SU-DHL-6 (cell line): ENCODE measurements around the gene JAKMIP1.

Experiments
- H2AFZ ChIP-seq: fragments of 200-600 bp; sonication (generic); 2 replicates; pipeline ENCODE4 v1.6.1; 2014; ENCODE audit warnings: low read depth, mild to moderate bottlenecking, moderate library complexity, mixed read lengths, antibody characterized with exemption, low read length; ENCODE audit not compliant: severe bottlenecking
- H3F3A ChIP-seq: fragments of 200-600 bp; shearing (Covaris generic); 2 replicates; pipeline ENCODE4 v1.6.0; 2016; ENCODE audit warnings: antibody characterized with exemption, mild to moderate bottlenecking; ENCODE audit not compliant: insufficient read depth
- H3K27ac ChIP-seq: fragments of 200-600 bp; sonication (generic); 2 replicates; pipeline ENCODE4 v1.5.1; 2016; ENCODE audit warnings: low read depth, mild to moderate bottlenecking, low read length, moderate library complexity, mixed read lengths
- H3K27me3 ChIP-seq: fragments of 200-600 bp; sonication (generic), shearing (Covaris generic); 2 replicates; pipeline ENCODE4 v1.6.0; 2014; ENCODE audit warnings: mild to moderate bottlenecking, low read length
- H3K36me3 ChIP-seq: fragments of 200-600 bp; sonication (generic); 2 replicates; pipeline ENCODE4 v1.6.1; 2014; ENCODE audit warnings: mild to moderate bottlenecking, low read length, mixed read lengths
- H3K4me2 ChIP-seq: fragments of 300-600, 200-600 bp; shearing (Covaris generic), sonication (generic); 2 replicates; pipeline ENCODE4 v1.6.0; 2014; ENCODE audit warnings: low read length, low read depth, mild to moderate bottlenecking; ENCODE audit not compliant: poor library complexity, severe bottlenecking
- H3K4me3 ChIP-seq: fragments of 200-600 bp; sonication (generic); 2 replicates; pipeline ENCODE4 v1.5.1; 2014; ENCODE audit warnings: antibody characterized with exemption, low read length, mild to moderate bottlenecking, mixed read lengths; ENCODE audit not compliant: insufficient read depth, poor library complexity, severe bottlenecking
- H3K79me2 ChIP-seq: fragments of 200-600 bp; sonication (generic); 2 replicates; pipeline ENCODE4 v1.6.1; 2014; ENCODE audit warnings: mild to moderate bottlenecking, low read length, moderate library complexity; ENCODE audit not compliant: insufficient read depth
- H3K9ac ChIP-seq: fragments of 200-600 bp; sonication (generic); 2 replicates; pipeline ENCODE4 v1.7.0; 2014; ENCODE audit warnings: mild to moderate bottlenecking, low read length
- H3K9me2 ChIP-seq: fragments of 200-600 bp; sonication (generic); replicated peaks from 2 replicates; pipeline ENCODE4 v1.6.1; 2014; ENCODE audit warnings: low read length; ENCODE audit not compliant: insufficient read depth
- H3K9me3 ChIP-seq: fragments of 200-600 bp; sonication (generic); 2 replicates; pipeline ENCODE4 v1.6.1; 2014; ENCODE audit warnings: low read length, mixed read lengths; ENCODE audit not compliant: insufficient read depth
- H4K20me1 ChIP-seq: fragments of 200-600 bp; sonication (generic); 2 replicates; pipeline ENCODE4 v1.6.1; 2014; ENCODE audit warnings: low read depth, mild to moderate bottlenecking, antibody characterized with exemption, low read length, moderate library complexity, mixed read lengths
- EZH2phosphoT487 ChIP-seq: fragments of 200-600 bp; sonication (generic), shearing (Covaris generic); conservative IDR thresholded peaks from 2 replicates; pipeline ENCODE4 v1.6.1; 2018; ENCODE audit warnings: mild to moderate bottlenecking, antibody characterized with exemption, low read length, moderate library complexity, mixed read lengths
- TF ChIP-seq, protein P1 (sequence below): fragments of 200-600 bp; sonication (generic); IDR thresholded peaks from one replicate; pipeline ENCODE4 v1.5.1; 2017; ENCODE audit warnings: antibody characterized with exemption, mild to moderate bottlenecking, low read length, moderate library complexity; ENCODE audit not compliant: insufficient read depth, poor library complexity, severe bottlenecking

Gene JAKMIP1

DNA sequence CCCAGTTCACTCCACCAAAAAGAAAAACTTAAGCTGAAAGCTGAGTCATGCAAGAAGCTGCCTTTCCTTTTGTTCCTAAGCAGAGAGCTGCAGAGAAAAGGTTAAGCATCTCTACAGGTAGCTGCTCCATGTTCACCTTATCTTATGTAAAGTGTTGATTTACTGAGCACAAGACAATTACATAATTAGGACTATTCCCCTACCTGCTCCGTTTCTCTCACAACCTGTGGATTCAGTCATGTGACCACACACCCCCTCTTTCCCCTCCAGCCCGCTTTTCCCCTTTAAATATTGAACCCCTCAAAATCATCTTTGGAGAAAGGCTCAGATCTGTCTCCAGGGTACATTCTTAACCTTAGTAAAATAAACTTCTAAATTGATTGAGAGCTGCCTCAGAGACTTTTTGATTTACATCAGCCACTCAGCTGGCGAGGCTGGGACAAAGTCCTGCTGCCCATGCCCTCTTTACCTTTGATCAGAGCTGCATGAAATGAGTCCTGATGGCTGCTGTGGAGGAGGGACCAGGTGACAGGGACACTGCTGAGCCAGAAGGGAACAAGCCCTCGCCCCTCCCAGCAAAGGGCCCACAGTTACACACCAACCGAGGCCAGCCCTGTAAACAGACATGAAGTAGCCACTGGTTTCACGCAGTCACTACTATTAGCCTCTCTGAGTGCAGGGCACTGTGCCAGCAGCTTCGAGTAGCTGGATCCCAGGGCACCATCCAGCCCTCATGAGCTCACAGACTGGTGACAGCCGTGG, 128.2 kb downstream of the JAKMIP1 start:
- H3K9ac ChIP-seq: no peak overlapping the region
- no peak overlapping the region for H3K27ac ChIP-seq
- H2AFZ ChIP-seq: no peak overlapping the region
- H3F3A ChIP-seq: no peaks in the 10 kb centered on the region
- no peaks in the 10 kb centered on the region for H3K9me2 ChIP-seq
- no peaks in the 10 kb centered on the region for H3K79me2 ChIP-seq
- no peaks in the 10 kb centered on the region for H3K27me3 ChIP-seq
- no peaks in the 10 kb centered on the region for H3K9me3 ChIP-seq
- no peak overlapping the region for H3K4me3 ChIP-seq
- H3K4me2 ChIP-seq: no peak overlapping the region
- H4K20me1 ChIP-seq: no peaks in the 10 kb centered on the region
- TF ChIP-seq, protein P1, sequence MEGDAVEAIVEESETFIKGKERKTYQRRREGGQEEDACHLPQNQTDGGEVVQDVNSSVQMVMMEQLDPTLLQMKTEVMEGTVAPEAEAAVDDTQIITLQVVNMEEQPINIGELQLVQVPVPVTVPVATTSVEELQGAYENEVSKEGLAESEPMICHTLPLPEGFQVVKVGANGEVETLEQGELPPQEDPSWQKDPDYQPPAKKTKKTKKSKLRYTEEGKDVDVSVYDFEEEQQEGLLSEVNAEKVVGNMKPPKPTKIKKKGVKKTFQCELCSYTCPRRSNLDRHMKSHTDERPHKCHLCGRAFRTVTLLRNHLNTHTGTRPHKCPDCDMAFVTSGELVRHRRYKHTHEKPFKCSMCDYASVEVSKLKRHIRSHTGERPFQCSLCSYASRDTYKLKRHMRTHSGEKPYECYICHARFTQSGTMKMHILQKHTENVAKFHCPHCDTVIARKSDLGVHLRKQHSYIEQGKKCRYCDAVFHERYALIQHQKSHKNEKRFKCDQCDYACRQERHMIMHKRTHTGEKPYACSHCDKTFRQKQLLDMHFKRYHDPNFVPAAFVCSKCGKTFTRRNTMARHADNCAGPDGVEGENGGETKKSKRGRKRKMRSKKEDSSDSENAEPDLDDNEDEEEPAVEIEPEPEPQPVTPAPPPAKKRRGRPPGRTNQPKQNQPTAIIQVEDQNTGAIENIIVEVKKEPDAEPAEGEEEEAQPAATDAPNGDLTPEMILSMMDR: no peak
- no peak for TF ChIP-seq EZH2phosphoT487
- no peaks in the 10 kb centered on the region for H3K36me3 ChIP-seq

DNA sequence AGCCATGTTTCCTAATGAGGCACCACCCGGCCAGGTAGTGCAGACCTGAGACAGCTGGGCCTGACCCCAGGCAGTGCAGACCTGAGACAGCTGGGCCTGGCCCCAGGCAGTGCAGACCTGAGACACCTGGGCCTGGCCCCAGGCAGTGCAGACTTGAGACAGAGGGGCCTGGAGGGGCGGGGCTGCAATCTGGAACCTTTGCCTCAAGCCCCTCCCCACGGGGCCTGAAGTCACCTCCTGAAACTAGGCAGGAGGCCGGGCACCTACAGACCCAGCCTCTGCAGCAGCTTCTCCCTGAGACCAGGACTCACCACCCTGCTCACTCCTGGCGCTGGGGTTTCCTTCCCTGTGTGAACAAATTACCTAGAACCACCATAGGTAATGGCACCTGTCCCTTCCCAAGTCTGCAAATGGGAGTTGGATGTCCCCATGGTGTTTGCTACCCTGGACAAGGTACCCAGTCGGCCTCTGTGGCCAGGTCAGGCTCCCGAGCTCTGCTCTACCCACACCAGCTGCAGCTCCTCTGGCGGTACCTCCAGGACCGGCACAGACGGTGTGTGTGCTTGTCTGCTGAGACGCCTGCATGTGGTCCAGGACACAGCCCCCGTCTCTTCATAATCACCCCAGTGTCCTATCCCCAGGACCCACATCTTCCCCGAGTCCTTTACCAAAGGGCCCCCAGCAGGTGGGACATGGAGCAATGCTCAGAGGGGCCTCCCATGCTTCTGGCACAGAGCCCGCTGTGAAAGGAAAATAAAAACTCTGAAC, 129.0 kb downstream of the JAKMIP1 start:
- Histone ChIP-seq H3K9me3 (no peaks in the 10 kb centered on the region), H3K4me2 (no peak overlapping the region), H2AFZ (no peak overlapping the region), H3K27me3 (no peaks in the 10 kb centered on the region), H3F3A (no peaks in the 10 kb centered on the region), H3K79me2 (no peaks in the 10 kb centered on the region), H3K4me3 (no peak overlapping the region), H3K27ac (no peak overlapping the region), H3K36me3 (no peaks in the 10 kb centered on the region), H3K9me2 (no peaks in the 10 kb centered on the region), H4K20me1 (no peaks in the 10 kb centered on the region), H3K9ac (no peak overlapping the region)
- TF ChIP-seq EZH2phosphoT487: no peak
- TF ChIP-seq, protein P1: no peak

- no peak overlapping the region for H2AFZ ChIP-seq
- no peak overlapping the region for H3K27ac ChIP-seq
- H3F3A ChIP-seq: no peaks in the 10 kb centered on the region
- no peaks in the 10 kb centered on the region for H4K20me1 ChIP-seq
- no peak overlapping the region for H3K9ac ChIP-seq
- no peaks in the 10 kb centered on the region for H3K36me3 ChIP-seq
- no peak overlapping the region for H3K4me3 ChIP-seq
- no peaks in the 10 kb centered on the region for H3K79me2 ChIP-seq
- H3K9me3 ChIP-seq: no peaks in the 10 kb centered on the region
- no peak overlapping the region for H3K4me2 ChIP-seq
- TF ChIP-seq, protein P1: no peak
- TF ChIP-seq EZH2phosphoT487: no peak
- H3K9me2 ChIP-seq: no peaks in the 10 kb centered on the region
- H3K27me3 ChIP-seq: no peaks in the 10 kb centered on the region
Observed at GRCh38 chr4:6069845-6070709, 130.3 kb downstream of the JAKMIP1 start.
